Right renal pelvis (tissue), 4 donors: Measurements from ENCODE around the gene PARP8. TPM values are rescaled to one million over a fixed set of nuclear protein-coding genes. Genes with fewer than 3 reads are reported as not detected.
A peak's percentile ranks its signal among the peaks of the same experiment; 100 is the strongest.

ENCODE experiments used
- DNase-seq, 4 donors: peaks; one replicate each; pipeline ENCODE4 v3.0.0-alpha.2; 2013; ENCODE audit warnings: low read depth in 4 of 4, low spot score in 3 of 4, missing footprints in 1 of 4
- polyA plus RNA-seq, 4 donors: library from polyadenylated mRNA; unstranded; fragments of 120-200 nt; gene quantifications; one replicate each; pipeline ENCODE4 v1.2.1, GENCODE V29; 2013; ENCODE audit not compliant: insufficient read length in 4 of 4

The PARP8 gene
- polyA plus RNA-seq, 4 donors: 13.1 to 19.8 (median 16.7) TPM

GRCh38 chr5:50724262-50724661 lies 57.8 kb downstream of the PARP8 start:
- no peak for DNase-seq

- DNase-seq: no peak
Measured at GRCh38 chr5:50725800-50726474, 59.5 kb downstream of the PARP8 start.

- DNase-seq: no peak
Measured at GRCh38 chr5:50726475-50727148, 60.2 kb downstream of the PARP8 start.

- no peak for DNase-seq
Measured at GRCh38 chr5:50727149-50727496, 60.7 kb downstream of the PARP8 start.

GRCh38 chr5:50727845-50728244 lies 61.4 kb downstream of the PARP8 start:
- no peak for DNase-seq

- DNase-seq: no peak
Measured at GRCh38 chr5:50730336-50730735, 63.9 kb downstream of the PARP8 start.

- DNase-seq: no peak
Measured at GRCh38 chr5:50730841-50731240, 64.4 kb downstream of the PARP8 start.

- DNase-seq: no peak
Measured at GRCh38 chr5:50733741-50734140, 67.3 kb downstream of the PARP8 start.

GRCh38 chr5:50738864-50739263 lies 72.4 kb downstream of the PARP8 start:
- DNase-seq: no peak

GRCh38 chr5:50740832-50741231 lies 74.4 kb downstream of the PARP8 start:
- DNase-seq: no peak

- DNase-seq: no peak
Measured at GRCh38 chr5:50744776-50745175, 78.3 kb downstream of the PARP8 start.

GRCh38 chr5:50745221-50745910 lies 78.9 kb downstream of the PARP8 start:
- DNase-seq: no peak

GRCh38 chr5:50749181-50749580 lies 82.7 kb downstream of the PARP8 start:
- DNase-seq: no peak

GRCh38 chr5:50749873-50750272 lies 83.4 kb downstream of the PARP8 start:
- no peak for DNase-seq

GRCh38 chr5:50751064-50751657 lies 84.7 kb downstream of the PARP8 start:
- peak; percentile 14 to 22 (median 20) for DNase-seq

- no peak for DNase-seq
Measured at GRCh38 chr5:50752800-50753199, 86.4 kb downstream of the PARP8 start.

GRCh38 chr5:50759526-50760270 lies 93.3 kb downstream of the PARP8 start:
- DNase-seq: no peak

GRCh38 chr5:50763351-50763750 lies 96.9 kb downstream of the PARP8 start:
- DNase-seq: no peak

GRCh38 chr5:50763846-50764245 lies 97.4 kb downstream of the PARP8 start:
- no peak for DNase-seq

- no peak for DNase-seq
Measured at GRCh38 chr5:50766042-50766441, 99.6 kb downstream of the PARP8 start.

GRCh38 chr5:50766462-50766861 lies 100.0 kb downstream of the PARP8 start:
- no peak for DNase-seq
